DMS 273 treated with DMSO at 0.1 percent for 48 hours (cell line): Measurements from ENCODE around the gene NKIRAS2.

Experiments
- DNase-seq: peaks from one replicate; lab custom pipeline; 2025; lab: John Stamatoyannopoulos, UW

The NKIRAS2 gene

GRCh38 chr17:42019509-42020404, at the start of gene NKIRAS2:
Gene NKIRAS2 (plus strand): TSS chr17:42020090. CDS start chr17:42021578, 1,488 bp downstream.
- peak; percentile 79 for DNase-seq

DNA sequence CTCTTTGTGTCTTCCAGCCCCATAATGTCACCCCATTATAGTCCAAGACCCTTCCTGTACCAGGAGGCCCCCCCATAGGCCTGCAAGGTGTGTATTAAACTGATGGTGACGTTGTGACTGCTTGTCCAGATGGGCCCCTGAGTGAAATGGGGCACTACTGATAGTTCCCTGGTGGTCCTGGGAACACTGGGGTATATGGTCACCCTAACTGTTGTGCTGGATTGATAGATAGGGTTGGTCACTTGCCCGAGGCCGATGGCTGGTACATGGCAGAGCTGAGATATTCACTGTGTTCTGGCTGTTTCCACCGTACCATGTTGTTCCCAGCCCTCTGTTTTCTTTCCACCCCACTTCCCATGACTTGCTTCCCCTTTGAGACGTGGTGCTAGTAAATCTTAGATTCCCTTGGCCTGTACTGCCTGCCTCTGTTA, 49.0 kb upstream of the NKIRAS2 start:
- no peak for DNase-seq

DNA sequence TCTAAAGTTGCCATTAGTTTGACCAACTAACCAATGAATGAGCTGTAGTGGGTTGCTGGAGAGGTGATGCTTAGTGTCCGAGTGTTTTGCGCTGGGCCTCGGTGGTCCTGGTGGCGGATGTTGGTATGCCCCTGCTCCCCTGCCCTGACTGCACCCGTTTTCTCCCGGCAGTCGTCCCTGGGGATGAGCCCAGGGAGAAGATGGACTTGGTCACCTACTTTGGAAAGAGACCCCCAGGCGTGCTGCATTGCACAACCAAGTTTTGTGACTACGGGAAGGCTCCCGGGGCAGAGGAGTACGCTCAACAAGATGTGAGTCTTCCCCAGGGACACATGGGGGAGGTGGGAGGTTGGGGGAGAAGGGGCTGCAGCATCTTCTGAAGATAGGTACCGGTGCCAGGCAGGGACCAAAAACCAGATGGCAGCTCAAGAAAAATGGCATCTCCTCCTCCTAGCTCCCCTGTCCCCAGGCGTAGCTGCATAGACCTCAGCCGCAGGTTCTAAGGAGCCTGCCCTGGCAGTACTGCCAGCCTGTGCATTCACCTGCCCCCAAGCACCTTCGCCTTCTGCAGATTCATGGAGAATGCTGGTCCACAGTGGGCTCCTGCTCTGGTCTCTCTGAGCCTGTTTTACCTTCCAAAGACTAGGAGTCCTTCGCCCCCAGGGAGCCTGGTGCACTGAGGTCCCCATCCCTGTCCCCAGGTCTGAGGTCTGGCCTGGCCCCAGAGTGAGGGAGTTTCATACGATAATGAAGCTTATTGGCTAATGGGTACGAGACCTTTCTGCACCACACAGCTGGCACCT, 48.0 kb upstream of the NKIRAS2 start:
- DNase-seq: no peak

GRCh38 chr17:41972571-41973407, 47.1 kb upstream of the NKIRAS2 start:
- no peak for DNase-seq

GRCh38 chr17:41973408-41973811, 46.5 kb upstream of the NKIRAS2 start:
- no peak for DNase-seq

DNA sequence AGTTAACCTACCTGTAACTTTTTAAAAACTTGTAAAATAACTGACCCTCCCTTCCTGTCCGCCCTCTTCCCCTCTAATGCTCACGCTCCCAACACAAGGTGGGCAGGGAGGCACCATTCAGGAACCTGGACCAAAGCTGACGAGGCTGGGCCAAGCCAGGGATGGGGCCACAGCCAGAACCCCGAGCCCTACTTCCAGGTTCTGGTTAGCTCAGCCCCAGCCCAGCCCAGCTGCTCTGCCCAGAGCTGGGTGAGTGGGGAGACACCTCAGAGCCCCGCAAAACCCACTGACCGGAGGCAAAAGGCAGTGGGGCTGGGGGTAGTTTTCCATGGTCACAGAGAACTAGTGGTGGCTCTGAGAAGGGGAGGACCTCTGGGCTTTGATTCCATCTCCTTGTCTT, 45.9 kb upstream of the NKIRAS2 start:
- no peak for DNase-seq

- no peak for DNase-seq
These were observed 45.2 kb upstream of the NKIRAS2 start for GRCh38 chr17:41974658-41975057.

DNA sequence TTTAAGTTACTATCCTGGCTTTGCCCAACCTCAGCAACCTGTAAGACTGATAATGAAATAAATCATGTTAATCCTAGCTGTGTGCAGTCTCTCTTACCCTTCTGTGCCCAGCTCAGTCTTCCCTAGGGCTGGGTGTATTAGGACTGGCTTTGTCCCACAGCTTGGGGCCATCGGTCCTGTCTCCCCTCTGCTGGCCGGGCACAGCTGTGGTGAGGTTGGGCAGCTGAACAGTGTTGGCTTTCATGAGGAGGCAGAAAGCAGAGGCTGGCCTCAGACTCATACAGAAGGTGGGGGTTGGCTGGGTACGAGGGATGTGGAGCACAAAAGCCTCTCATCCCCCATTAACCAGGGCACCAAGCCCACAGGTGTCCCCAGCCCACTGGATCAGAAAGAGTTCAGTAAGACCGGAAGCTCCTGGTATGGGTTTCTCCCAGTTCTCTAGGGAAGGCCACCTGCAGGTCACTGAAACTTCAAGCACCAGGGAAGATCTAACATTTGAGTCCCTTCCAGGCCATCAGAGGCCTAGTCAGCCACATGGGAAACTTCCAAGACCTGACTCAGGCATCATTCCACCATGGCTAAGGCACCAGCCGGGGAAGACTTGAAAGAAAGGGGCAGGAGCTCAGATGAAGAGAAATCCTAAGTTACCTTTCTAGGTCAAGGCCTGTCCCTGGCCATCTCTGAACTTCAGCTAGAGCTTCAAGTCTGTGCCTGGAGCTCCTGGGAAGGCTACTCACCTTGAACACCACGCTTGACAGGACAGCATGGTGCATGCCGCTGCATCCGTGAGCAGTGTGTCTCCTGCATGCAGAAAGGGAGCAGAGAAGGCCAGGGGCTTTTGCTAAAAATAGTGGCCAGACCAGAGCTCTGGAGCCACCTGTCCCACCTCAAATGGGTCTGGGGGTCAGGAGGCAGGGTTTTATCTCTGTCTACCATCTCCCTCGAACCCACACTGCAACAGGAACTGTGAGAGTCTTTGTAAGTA, 44.5 kb upstream of the NKIRAS2 start:
- no peak for DNase-seq

DNA sequence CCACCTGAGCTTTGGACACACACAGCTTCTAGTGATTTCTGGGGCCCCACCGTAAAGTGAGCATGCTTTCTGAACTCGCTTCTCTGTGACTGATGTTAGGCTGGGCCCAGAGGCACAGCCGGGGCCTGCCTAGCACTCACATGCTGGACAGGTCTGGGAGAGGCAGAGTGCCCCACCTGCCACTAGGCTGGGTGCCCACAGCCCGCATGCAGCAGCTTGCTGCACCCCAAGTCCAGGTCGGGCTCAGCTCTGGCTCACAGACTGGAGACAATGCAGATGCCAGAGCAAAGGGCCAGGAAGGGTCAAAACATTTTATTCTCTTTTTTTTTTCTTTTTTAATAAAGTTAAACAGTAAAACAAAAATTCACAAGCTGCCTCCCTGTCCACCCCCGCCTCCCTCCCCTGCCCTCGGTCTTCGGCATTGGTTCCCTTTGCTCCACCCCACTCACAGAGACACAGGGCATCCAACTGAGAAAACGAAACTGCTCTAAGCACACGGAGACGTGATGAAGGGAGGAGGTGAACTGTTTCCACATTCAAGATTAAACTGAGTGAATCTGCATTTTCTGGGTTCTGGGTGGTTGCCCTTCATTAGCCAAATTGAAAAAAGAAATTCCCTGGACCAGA, 43.6 kb upstream of the NKIRAS2 start:
- no peak for DNase-seq

DNA sequence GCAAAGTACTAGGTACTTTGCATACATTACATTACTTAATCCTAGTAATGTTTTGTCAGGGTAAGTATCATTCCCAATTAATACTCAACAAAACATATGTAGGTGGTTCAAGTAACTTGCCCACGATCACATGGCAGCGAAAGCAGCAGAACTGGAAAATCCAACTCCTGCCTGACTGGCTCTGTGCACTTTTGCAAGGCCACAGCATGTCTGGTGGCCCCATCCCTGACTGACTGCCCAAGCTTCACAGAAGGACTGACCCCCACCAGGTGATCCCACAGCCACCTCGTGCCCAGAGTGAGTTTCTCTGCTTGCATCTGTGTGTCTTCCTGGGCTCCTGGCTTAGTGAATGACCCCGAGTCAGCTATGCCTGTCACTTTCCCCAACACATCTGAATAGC, 41.9 kb upstream of the NKIRAS2 start:
- DNase-seq: no peak

GRCh38 chr17:41982026-41982760, 37.7 kb upstream of the NKIRAS2 start:
- no peak for DNase-seq

DNA sequence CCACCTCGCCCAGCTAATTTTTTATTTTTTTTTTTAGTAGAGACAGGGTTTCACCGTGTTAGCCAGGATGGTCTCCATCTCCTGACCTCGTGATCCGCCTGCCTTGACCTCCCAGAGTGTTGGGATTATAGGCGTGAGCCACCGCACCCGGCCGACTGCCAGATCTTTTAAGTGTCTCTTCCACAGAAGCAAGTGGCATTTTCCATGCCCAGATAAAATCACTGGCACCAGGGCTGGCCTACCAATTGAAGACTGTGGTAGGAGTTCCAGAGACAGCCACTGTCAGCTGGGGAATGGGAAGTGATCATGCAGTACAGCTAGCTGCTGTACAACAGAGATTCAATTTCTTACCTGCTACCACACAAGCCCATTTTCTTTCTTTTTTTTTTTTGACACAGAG, 35.4 kb upstream of the NKIRAS2 start:
- no peak for DNase-seq

DNA sequence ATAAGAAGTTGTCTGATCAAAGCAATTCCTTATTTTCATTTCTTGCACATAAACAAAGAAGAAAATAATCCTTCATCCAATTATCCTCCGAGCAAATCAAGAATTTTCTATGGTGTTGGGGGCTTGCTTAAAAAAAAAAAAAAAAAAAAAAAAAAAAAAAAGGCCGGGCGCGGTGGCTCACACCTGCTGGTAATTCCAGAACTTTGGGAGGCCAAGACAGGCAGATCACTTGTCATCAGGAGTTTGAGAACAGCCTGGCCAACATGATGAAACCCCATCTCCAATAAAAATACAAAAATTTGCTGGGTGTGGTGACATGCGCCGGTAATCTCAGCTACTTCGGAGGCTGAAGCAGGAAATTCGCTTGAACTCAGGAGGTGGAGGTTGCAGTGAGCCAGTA, 34.0 kb upstream of the NKIRAS2 start:
- DNase-seq: no peak

GRCh38 chr17:41986634-41987033, 33.3 kb upstream of the NKIRAS2 start:
- DNase-seq: no peak

DNA sequence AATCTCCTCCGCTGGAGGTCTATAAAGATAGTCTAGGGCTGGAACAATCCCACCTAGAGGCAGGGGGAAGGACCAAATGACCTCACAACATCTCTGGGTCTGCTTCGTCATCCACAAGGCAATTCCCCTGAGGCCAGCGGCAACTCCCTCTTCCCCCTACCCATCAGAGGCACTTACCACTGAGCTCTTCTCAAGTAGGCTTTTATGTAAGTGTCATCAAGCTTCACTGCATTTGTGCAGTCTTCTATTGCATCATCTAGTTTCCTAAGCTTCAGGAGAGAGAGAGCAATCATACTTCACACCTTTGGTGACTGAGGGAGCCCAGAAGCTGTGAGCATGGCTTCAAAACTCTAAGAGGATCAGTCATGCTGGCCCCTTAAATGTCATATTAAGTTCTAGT, 32.2 kb upstream of the NKIRAS2 start:
- no peak for DNase-seq

- DNase-seq: no peak
These were observed 31.5 kb upstream of the NKIRAS2 start for GRCh38 chr17:41988418-41988817.

GRCh38 chr17:41989702-41990419, 30.0 kb upstream of the NKIRAS2 start:
- no peak for DNase-seq

DNA sequence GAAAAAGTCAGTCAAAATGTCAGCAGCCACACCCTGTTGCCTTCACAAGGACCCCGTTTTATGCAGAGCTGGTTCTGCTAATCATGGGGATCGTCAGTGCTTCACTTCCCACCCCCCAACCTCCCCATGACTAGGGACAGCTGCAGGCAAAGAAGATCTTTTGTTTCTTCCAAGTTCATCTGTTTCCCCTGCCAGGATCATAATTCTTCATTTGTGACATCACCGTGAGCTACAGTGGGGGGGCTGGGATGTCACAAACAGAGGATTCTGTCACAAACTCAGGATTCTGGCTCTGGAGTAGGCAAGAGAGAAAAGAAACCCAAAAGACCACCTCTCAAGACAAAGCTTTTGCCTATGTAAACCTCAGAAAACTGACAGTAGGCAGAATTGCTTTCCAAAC, 27.3 kb upstream of the NKIRAS2 start:
- no peak for DNase-seq

DNA sequence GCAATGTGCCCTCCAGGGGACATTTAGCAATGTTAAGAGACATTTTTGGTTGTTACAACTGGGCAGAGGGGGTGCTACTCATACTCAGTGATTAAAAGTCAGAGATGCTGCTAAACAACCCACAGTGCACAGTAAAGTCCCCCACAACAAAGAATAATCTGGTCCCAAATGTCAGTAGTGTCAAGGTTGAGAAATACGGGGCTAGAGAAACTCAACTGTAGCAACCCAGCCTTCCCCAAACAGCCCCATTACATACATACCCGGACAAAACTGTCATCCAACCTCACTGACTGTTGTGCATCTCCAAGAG, 23.1 kb upstream of the NKIRAS2 start:
- DNase-seq: no peak
